ENCODE results near the gene CRK. TPM values are rescaled to one million over a fixed set of nuclear protein-coding genes. Genes with fewer than 3 reads are reported as not detected.
A peak's percentile ranks its signal among the peaks of the same experiment; 100 is the strongest.

The CRK gene
- total RNA-seq, 4 donors from 2014 or later = 65.1 to 72.0 (median 70.0) TPM

DNA sequence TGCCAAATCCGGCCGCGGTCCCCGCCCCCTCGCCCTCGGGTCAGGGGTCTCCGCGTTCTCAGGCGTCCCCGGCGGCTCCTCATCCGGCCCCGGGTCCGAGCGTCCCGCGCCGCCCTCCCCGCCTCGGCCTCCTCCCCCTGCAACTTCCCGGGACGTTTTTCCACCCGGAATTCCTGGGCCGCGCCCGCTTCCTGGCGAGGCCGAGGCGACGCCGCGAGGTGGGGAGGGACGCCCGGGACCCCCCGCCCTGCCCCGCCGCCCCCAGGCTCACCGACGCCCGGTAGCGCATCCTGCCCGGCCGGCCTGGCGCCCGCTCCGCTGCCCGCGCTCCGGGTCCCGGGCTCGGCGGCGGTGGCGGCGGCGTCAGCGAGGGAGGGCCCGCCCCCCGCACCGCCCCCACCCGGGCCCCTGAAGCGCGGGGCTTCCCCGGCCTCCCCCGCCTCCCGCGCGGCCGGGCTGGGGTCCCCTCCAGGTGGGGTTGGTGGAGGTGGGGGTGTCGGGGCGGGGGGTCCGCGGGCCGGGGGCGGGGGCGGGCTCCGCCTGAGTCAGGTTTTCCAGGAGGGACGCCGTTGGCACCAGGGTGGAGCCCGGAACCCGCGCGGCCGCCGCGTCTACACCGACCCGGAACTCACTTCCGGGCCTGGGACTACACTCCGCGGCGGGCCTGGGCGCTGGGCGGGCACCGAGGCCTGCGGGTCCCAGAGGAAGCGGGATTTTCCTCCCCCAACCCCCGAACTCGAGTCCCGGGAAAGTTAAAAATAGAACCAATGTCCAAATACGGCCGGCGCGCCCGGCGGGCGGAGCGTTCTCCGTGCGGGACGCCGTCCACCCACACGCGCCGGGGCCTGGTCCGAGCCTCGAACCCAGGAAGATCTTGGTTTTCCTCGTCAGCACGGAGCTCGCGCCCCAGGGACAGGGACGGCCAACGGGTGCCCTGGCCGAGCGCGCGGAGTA is 29.7 kb upstream of the CRK start:
- Histone ChIP-seq H3K27ac (peak overlapping the region; percentile 94 to 99 (median 98)), H3K9me3 (no peaks in the 10 kb centered on the region), H3K36me3 (peaks cover 0 to 35% (median 0%) of the 10 kb centered on the region in 3 donors), H3K4me1 (peaks cover 0 to 70% (median 45%) of the 10 kb centered on the region in 4 donors), H3K4me3 (peak overlapping the region; percentile 62 to 86 (median 80)), H3K27me3 (no peaks in the 10 kb centered on the region)
- 1 to 3% methylated on average over 36 to 63 of the region's 127 CpGs for WGBS, 2 donors
- DNase-seq (ENCODE audit: low spot score in 2 of 2) = peak in 1 of 2 donors; percentile 58
- TF ChIP-seq, protein P1, sequence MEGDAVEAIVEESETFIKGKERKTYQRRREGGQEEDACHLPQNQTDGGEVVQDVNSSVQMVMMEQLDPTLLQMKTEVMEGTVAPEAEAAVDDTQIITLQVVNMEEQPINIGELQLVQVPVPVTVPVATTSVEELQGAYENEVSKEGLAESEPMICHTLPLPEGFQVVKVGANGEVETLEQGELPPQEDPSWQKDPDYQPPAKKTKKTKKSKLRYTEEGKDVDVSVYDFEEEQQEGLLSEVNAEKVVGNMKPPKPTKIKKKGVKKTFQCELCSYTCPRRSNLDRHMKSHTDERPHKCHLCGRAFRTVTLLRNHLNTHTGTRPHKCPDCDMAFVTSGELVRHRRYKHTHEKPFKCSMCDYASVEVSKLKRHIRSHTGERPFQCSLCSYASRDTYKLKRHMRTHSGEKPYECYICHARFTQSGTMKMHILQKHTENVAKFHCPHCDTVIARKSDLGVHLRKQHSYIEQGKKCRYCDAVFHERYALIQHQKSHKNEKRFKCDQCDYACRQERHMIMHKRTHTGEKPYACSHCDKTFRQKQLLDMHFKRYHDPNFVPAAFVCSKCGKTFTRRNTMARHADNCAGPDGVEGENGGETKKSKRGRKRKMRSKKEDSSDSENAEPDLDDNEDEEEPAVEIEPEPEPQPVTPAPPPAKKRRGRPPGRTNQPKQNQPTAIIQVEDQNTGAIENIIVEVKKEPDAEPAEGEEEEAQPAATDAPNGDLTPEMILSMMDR (IDR thresholded peaks at IDR 0.05) = no peak
- TF ChIP-seq POLR2A (IDR thresholded peaks at IDR 0.05) (peak in 1 of 2 donors; percentile 21), EP300 (IDR thresholded peaks at IDR 0.05) (peak in 1 of 2 donors; percentile 63)

DNA sequence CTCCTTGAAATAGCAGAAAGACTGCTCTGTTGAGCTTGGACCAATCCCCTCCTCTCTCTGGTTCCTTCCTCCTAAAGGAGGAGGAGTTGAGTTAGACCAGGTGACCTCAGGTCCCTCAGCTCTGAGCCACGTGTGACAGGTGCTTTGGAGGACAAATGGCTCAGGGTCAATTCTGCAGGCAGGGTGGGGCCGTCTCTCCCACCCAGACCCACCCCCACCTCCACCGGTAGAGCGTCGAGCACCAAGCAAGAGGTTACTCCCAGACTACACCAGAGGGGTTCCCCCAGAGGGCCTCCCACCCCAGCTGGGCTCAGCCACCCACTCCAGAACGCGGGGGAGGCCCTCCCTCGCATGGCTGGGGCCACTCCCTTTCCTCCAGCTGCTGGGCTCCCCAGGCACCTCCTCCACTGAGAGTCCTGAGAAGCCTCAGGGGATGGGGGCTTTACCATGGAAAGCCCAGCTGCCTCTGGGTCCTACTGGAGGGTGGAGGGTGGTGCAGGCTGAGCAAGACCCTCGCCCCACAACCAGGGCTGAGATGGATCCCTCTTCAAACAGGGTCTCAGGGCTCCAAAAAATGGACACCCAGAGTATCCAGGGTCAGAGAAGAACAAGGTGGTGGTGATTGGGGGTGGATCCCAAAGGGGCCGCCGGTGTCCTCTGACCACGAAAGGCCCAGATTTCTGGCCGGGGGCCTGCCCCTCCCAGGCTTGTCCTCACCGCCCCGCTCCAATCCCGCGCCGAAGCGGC is 28.8 kb upstream of the CRK start:
- H3K4me1 ChIP-seq = peaks cover 0 to 62% (median 37%) of the 10 kb centered on the region in 4 donors

DNA sequence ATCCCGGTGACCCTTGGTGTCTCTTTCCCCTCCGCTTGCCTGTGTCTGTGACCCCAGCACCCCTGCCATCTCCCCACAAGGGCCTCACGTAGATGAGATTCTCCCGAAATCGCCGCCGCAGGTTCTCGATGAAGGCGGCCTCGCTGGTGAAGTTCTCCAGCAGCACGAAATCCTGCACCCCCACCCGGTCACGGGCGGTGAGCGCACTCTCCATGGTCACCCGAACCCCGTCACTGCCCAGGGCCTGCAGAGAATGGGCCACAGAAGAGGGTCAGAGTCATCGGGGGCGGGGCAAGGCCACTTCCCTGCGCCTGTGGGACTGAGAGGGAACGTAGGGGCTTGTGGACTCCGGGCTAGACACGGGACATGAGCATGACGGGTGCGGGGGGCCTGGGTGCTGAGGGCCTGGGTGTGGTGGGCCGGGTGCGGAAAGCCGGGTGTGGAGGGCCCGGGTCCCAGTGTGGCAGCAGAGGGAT is 28.1 kb upstream of the CRK start:
- whole genome bisulfite sequencing, 2 donors = 86 to 90% methylated on average over 29 of the region's 29 CpGs
- Histone ChIP-seq H3K36me3 (peaks cover 0 to 49% (median 3%) of the 10 kb centered on the region in 3 donors), H3K27me3 (no peaks in the 10 kb centered on the region), H3K4me1 (peaks cover 0 to 54% (median 29%) of the 10 kb centered on the region in 4 donors), H3K27ac (peak overlapping the region; percentile 94 to 99 (median 98)), H3K9me3 (no peaks in the 10 kb centered on the region), H3K4me3 (no peak overlapping the region)
- DNase-seq (ENCODE audit: low spot score in 2 of 2) = no peak
- TF ChIP-seq EP300 (IDR thresholded peaks at IDR 0.05) (no peak), POLR2A (IDR thresholded peaks at IDR 0.05) (no peak)
- TF ChIP-seq, protein P1 (IDR thresholded peaks at IDR 0.05) = no peak

More for the DNA sequence above, 28.8 kb upstream of the CRK start:
- 5 to 9% methylated on average over 9 to 11 of the region's 19 CpGs for WGBS, 2 donors
- Histone ChIP-seq H3K4me3 (peak overlapping the region; percentile 62 to 86 (median 78)), H3K36me3 (peaks cover 0 to 42% (median 0%) of the 10 kb centered on the region in 3 donors), H3K27me3 (no peaks in the 10 kb centered on the region), H3K27ac (peak overlapping the region; percentile 94 to 99 (median 98)), H3K9me3 (no peaks in the 10 kb centered on the region)
- TF ChIP-seq, protein P1 (IDR thresholded peaks at IDR 0.05) = peak in 2 of 5 experiments; percentile 14 to 16
- no peak for TF ChIP-seq EP300 (IDR thresholded peaks at IDR 0.05)
- no peak for DNase-seq (ENCODE audit: low spot score in 2 of 2)

DNA sequence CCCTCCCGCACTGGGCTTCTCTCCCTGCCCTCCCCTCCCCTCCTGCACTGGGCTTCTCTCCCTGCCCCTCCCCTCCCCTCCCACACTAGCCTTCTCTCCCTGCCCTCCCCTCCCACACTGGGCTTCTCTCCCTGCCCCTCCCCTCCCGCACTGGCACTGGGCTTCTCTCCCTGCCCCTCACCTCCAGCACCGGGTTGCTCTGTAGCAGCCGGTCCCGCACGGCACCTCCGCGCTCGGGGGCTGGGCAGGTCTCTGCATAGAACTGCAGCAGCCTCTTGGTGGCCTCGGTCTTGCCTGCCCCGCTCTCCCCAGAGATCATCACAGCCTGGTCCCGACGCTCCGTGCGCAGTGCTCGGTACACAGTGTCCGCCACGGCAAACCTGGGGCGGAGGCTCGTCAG is 26.6 kb upstream of the CRK start:
- DNase-seq (ENCODE audit: low spot score in 2 of 2) = no peak
- H3K27ac ChIP-seq = peak overlapping the region in 3 of 4 donors; percentile 23 to 69 (median 54)
- peaks cover 0 to 64% (median 14%) of the 10 kb centered on the region in 3 donors for H3K36me3 ChIP-seq
- TF ChIP-seq POLR2A (IDR thresholded peaks at IDR 0.05) = no peak
- TF ChIP-seq, protein P1 (IDR thresholded peaks at IDR 0.05) = no peak
- no peak for TF ChIP-seq EP300 (IDR thresholded peaks at IDR 0.05)
- no peaks in the 10 kb centered on the region for H3K27me3 ChIP-seq
- 74 to 76% methylated on average over 19 to 20 of the region's 20 CpGs for WGBS, 2 donors
- H3K4me1 ChIP-seq = peaks cover 0 to 44% (median 20%) of the 10 kb centered on the region in 4 donors
- no peaks in the 10 kb centered on the region for H3K9me3 ChIP-seq
- H3K4me3 ChIP-seq = no peak overlapping the region

All from tibial nerve (tissue), 4 donors.